NT2/D1 (cell line): ENCODE data around the gene TEX52.
"Not testable (repeated sequence)": the region's sequence is repeated elsewhere in the genome, so short reads cannot be mapped to it uniquely, and the experiment has no call there.

ENCODE experiments used
- DNase-seq: peaks from one replicate; pipeline ENCODE4 v3.0.0-alpha.2; 2011; ENCODE audit warnings: low read depth, low spot score
- H3K27me3 ChIP-seq: 2 replicates; pipeline ENCODE4 v1.6.0; 2011; ENCODE audit warnings: mild to moderate bottlenecking; ENCODE audit not compliant: insufficient read length, insufficient read depth
- H3K36me3 ChIP-seq: 2 replicates; pipeline ENCODE4 v1.6.1; 2011; ENCODE audit warnings: mild to moderate bottlenecking, low read length, mixed read lengths; ENCODE audit not compliant: insufficient read depth, insufficient read length
- H3K4me1 ChIP-seq: 2 replicates; pipeline ENCODE4 v1.5.1; 2011; ENCODE audit not compliant: insufficient read depth, insufficient read length
- H3K4me3 ChIP-seq: 2 replicates; pipeline ENCODE4 v1.5.1; 2011; ENCODE audit warnings: low read depth; ENCODE audit not compliant: insufficient read length
- H3K9ac ChIP-seq: 2 replicates; pipeline ENCODE4 v1.6.0; 2011; ENCODE audit warnings: low read depth; ENCODE audit not compliant: insufficient read length
- H3K9me3 ChIP-seq: 2 replicates; pipeline ENCODE4 v1.5.1; 2011; ENCODE audit warnings: mild to moderate bottlenecking, low read length; ENCODE audit not compliant: insufficient read depth
- SUZ12 ChIP-seq: IDR thresholded peaks from 2 replicates; pipeline ENCODE4 v1.6.1; 2011; ENCODE audit not compliant: insufficient read length, insufficient read depth; ENCODE audit errors: extremely low read depth
- YY1 ChIP-seq: IDR thresholded peaks from 2 replicates; pipeline ENCODE4 v1.6.1; 2011; ENCODE audit not compliant: insufficient read length, insufficient read depth
- ZNF274 ChIP-seq: IDR thresholded peaks from 2 replicates; pipeline ENCODE4 v1.6.1; 2011; ENCODE audit warnings: mild to moderate bottlenecking, low read depth, low read length

The TEX52 gene

DNA sequence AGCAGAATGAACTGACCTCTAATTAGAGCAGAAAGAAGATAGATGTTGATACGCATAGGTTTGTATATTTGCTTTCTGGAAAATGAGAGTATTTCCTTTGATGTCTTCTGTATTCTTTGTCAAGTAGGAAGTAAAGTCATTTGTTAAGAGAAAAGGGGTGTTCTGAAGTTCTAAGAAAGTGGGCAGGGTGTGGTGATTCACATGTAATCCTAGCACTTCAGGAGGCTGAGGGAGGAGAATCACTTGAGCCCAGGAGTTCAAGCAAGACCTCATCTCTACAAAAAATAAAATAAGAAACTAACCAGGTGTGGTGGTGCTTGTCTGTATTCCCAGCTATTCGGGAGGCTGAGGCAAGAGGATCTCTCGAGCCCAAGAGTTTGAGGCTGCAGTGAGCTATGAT, 23.0 kb upstream of the TEX52 start:
- peaks cover 6% of the 10 kb centered on the region for H3K4me1 ChIP-seq
- H3K36me3 ChIP-seq, result peaks cover 33% of the 10 kb centered on the region
- DNase-seq, result no peak
- TF ChIP-seq SUZ12 (no peak), YY1 (no peak), ZNF274 (no peak)
- no peak overlapping the region for H3K4me3 ChIP-seq
- no peaks in the 10 kb centered on the region for H3K27me3 ChIP-seq
- H3K9me3 ChIP-seq, result no peaks in the 10 kb centered on the region
- peak overlapping the region; percentile 37 for H3K9ac ChIP-seq

- Histone ChIP-seq H3K9ac (peak overlapping the region; percentile 89), H3K4me3 (peak overlapping the region; percentile 99), H3K9me3 (no peaks in the 10 kb centered on the region), H3K27me3 (no peaks in the 10 kb centered on the region), H3K36me3 (peaks cover 47% of the 10 kb centered on the region), H3K4me1 (peaks cover 6% of the 10 kb centered on the region)
- TF ChIP-seq YY1, result peak; percentile 4
- no peak for TF ChIP-seq SUZ12
- peak; percentile 80 for DNase-seq
Measured at GRCh38 chr12:2877953-2878732, 21.3 kb upstream of the TEX52 start.

DNA sequence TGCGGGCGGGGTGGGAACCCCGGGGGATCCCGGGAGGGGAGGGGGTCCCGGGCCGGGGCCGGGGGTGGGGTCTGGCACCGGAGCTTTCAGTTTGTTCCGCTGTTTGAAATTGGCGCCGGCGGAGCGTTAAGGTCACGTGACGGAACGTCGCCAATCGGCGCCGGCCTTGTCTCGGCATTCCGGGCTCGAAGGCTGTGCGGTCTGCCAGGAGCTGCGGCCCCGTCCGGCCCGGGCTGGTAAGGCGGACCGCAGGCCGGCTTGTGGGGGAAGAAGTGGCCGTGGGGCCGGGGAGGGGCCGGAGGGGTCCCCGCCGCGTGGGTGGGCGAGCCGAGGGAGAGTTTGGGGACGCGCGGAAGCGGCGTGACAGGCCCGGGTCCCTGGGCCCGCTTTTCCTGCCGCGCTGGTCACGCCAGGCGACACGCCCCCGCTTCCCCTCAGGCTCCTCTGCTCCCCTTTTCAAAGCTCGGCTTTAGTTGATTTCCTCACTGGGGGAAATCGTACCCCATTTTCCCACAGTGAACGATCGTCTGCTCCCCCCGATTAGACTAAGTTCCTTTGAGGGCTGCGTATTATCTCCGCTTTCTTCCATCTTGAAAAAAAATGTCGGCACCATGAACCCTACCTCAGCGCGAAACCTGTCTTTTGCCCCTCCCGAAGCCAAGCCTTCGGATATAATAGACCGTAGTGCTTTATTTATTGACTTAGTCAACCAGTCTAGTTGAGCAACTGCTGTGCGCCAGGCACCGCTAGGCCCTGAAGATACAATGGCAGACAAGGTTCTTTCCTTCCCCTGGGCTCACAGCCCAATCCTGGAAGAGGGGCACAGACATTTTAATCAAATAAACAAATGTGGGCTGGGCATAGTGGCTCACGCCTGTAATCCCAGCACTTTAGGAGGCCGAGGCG, 20.5 kb upstream of the TEX52 start, which contains the start of the genes FOXM1 and RHNO1:
Gene FOXM1, minus strand, starts transcription at position 128 of the 906 bp plus-strand sequence. CDS start 2,696 bp downstream, outside the sequence.
Gene RHNO1, plus strand, starts transcription at position 177 of the 906 bp plus-strand sequence. CDS start 8,144 bp downstream, outside the sequence.
- Histone ChIP-seq H3K27me3 (no peaks in the 10 kb centered on the region), H3K4me1 (peaks cover 6% of the 10 kb centered on the region)
- DNase-seq, result peak; percentile 99

GRCh38 chr12:2876431-2877046, 19.7 kb upstream of the TEX52 start:
- Histone ChIP-seq H3K9ac (peak overlapping the region; percentile 100), H3K4me1 (peaks cover 6% of the 10 kb centered on the region), H3K9me3 (no peaks in the 10 kb centered on the region), H3K4me3 (peak overlapping the region; percentile 99), H3K36me3 (peaks cover 59% of the 10 kb centered on the region), H3K27me3 (no peaks in the 10 kb centered on the region)
- DNase-seq, result no peak
- TF ChIP-seq YY1 (no peak), SUZ12 (no peak), ZNF274 (no peak)

More for the DNA sequence above, 20.5 kb upstream of the TEX52 start, which contains the start of the genes FOXM1 and RHNO1:
- Histone ChIP-seq H3K4me3 (peak within 1 kb of the TSS; percentile 99), H3K9me3 (no peaks in the 10 kb centered on the region), H3K9ac (peak within 1 kb of the TSS; percentile 100), H3K36me3 (peaks cover 54% of the 10 kb centered on the region)
- TF ChIP-seq ZNF274 (no peak), YY1 (peak; percentile 51)

DNA sequence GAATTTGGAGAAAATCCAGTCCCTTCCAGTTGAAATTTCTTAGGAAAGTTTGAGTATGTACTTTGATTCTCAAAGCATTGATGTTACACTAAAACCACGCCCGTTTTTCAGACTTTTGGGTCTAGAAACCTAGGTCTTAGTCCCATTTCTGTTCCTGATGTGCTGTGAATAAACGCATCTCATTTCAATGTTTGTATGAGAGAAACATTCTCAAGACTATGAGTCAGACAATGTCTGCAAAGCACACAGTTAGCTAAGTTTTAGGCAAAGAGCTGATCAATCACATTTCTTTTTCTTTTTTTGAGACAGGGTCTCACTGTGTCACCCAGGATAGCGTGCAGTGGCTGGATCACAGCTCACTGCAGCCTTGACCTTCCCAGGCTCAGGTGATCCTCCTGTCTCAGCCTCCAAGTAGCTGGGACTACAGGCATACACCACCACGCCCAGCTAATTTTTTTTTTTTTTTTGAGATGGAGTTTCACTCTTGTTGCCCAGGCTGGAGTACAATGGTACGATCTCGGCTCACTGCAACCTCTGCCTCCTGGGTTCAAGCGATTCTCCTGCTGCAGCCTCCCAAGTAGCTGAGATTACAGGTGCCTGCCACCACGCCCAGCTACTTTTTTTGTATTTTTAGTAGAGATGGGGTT, 12.3 kb upstream of the TEX52 start:
- H3K9me3 ChIP-seq, H3K4me3 ChIP-seq, H3K27me3 ChIP-seq, DNase-seq, H3K4me1 ChIP-seq, H3K9ac ChIP-seq: not testable (repeated sequence)
- H3K36me3 ChIP-seq, result peaks cover 89% of the 10 kb centered on the region

DNA sequence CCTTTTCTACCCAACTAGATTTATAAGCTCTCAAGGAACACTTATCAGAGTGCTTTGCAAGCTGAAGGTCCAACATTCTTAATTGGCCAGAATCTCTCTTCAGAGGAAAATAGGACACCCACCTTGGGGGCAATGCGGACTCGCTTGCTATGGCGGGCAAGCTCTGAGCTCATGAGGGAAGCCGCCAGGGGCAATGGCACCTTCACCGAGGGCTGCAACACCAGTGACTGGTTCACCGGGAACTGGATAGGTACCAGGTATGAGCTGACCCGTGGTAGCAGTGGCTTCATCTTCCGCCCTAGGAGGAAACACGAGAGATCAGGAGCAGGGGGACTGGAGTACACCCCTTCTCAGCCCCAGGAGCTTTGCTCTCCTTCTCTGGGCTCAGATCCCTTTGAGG, 7.4 kb upstream of the TEX52 start:
- Histone ChIP-seq H3K9ac (no peak overlapping the region), H3K36me3 (peaks cover 92% of the 10 kb centered on the region), H3K27me3 (no peaks in the 10 kb centered on the region), H3K9me3 (no peaks in the 10 kb centered on the region), H3K4me1 (peaks cover 1% of the 10 kb centered on the region), H3K4me3 (no peak overlapping the region)
- no peak for TF ChIP-seq YY1
- no peak for TF ChIP-seq ZNF274
- no peak for TF ChIP-seq SUZ12
- DNase-seq, result no peak

GRCh38 chr12:2863402-2863801, 6.6 kb upstream of the TEX52 start:
- not testable (repeated sequence) for H3K9me3 ChIP-seq, H3K4me3 ChIP-seq, H3K27me3 ChIP-seq, H3K9ac ChIP-seq, DNase-seq, H3K4me1 ChIP-seq
- peaks cover 92% of the 10 kb centered on the region for H3K36me3 ChIP-seq
